ENCODE results near the gene PDLIM5. TPM values are rescaled to one million over a fixed set of nuclear protein-coding genes. Genes with fewer than 3 reads are reported as not detected.

Gene PDLIM5
- total RNA-seq, 1 experiment from 2014 or later, result 44.7 TPM

GRCh38 chr4:94576210-94576609 lies 124.5 kb downstream of the PDLIM5 start:
- ATAC-seq (no peak), DNase-seq (ENCODE audit: low read depth, low spot score) (no peak)
- intact Hi-C loops (cut with micrococcal nuclease; ENCODE audit: unreplicated experiment) (no loop called here), in situ Hi-C loops (cut with HindIII; ENCODE audit: low pct_unique_long_range_greater_than_20kb, low sequenced_read_pairs) (no loop called here)
- ChIA-PET POLR2A (no interaction called here), CTCF (no interaction called here)
- Histone ChIP-seq H3K27me3 (ENCODE audit: control insufficient read depth, insufficient read depth, low read length) (no peaks in the 10 kb centered on the region), H3K4me1 (ENCODE audit: control insufficient read depth, insufficient read depth, low read length) (no peaks in the 10 kb centered on the region), H3K27ac (ENCODE audit: low read length) (no peak overlapping the region), H3K4me3 (ENCODE audit: low read depth in 2 of 2, low read length in 2 of 2) (no peak overlapping the region), H3K36me3 (ENCODE audit: control insufficient read depth, insufficient read depth, low read length) (no peaks in the 10 kb centered on the region; the same call in 1 of the 2 replicates), H3K9me3 (ENCODE audit: control insufficient read depth, insufficient read depth, low read depth, low read length) (no peaks in the 10 kb centered on the region)
- no TSS peak for BruUV-seq (replicated peaks)
- TF ChIP-seq TCF7L2 (IDR thresholded peaks at IDR 0.05; ENCODE audit: low read depth, low read length) (no peak), REST (IDR thresholded peaks at IDR 0.05; ENCODE audit: insufficient read depth in 1 of 2, low read depth in 2 of 2, low read length in 1 of 2) (no peak), POLR2AphosphoS5 (IDR thresholded peaks at IDR 0.05; ENCODE audit: low read depth, low read length) (no peak), SIN3A (IDR thresholded peaks at IDR 0.05; ENCODE audit: borderline replicate concordance, insufficient read depth, low read depth, low read length) (no peak), CTCF (IDR thresholded peaks at IDR 0.05) (no peak)

GRCh38 chr4:94577136-94577535 lies 125.4 kb downstream of the PDLIM5 start:
- ChIA-PET CTCF (no interaction called here), POLR2A (no interaction called here)
- TF ChIP-seq SIN3A (IDR thresholded peaks at IDR 0.05; ENCODE audit: borderline replicate concordance, insufficient read depth, low read depth, low read length), result no peak
- TF ChIP-seq REST (IDR thresholded peaks at IDR 0.05; ENCODE audit: insufficient read depth in 1 of 2, low read depth in 2 of 2, low read length in 1 of 2), result no peak
- no peak for TF ChIP-seq TCF7L2 (IDR thresholded peaks at IDR 0.05; ENCODE audit: low read depth, low read length)
- no peak for TF ChIP-seq POLR2AphosphoS5 (IDR thresholded peaks at IDR 0.05; ENCODE audit: low read depth, low read length)
- TF ChIP-seq CTCF (IDR thresholded peaks at IDR 0.05), result no peak
- in situ Hi-C loops (cut with HindIII; ENCODE audit: low pct_unique_long_range_greater_than_20kb, low sequenced_read_pairs), result no loop called here
- intact Hi-C loops (cut with micrococcal nuclease; ENCODE audit: unreplicated experiment), result no loop called here
- Histone ChIP-seq H3K27me3 (ENCODE audit: control insufficient read depth, insufficient read depth, low read length) (no peaks in the 10 kb centered on the region), H3K27ac (ENCODE audit: low read length) (no peak overlapping the region), H3K4me3 (ENCODE audit: low read depth in 2 of 2, low read length in 2 of 2) (no peak overlapping the region), H3K9me3 (ENCODE audit: control insufficient read depth, insufficient read depth, low read depth, low read length) (no peaks in the 10 kb centered on the region), H3K36me3 (ENCODE audit: control insufficient read depth, insufficient read depth, low read length) (no peaks in the 10 kb centered on the region), H3K4me1 (ENCODE audit: control insufficient read depth, insufficient read depth, low read length) (no peaks in the 10 kb centered on the region)
- ATAC-seq (no peak), DNase-seq (ENCODE audit: low read depth, low spot score) (no peak)
- BruUV-seq (replicated peaks), result no TSS peak
